ENCODE measurements around the gene PLET1.
A peak's percentile ranks its signal among the peaks of the same experiment; 100 is the strongest.

Gene PLET1, protein sequence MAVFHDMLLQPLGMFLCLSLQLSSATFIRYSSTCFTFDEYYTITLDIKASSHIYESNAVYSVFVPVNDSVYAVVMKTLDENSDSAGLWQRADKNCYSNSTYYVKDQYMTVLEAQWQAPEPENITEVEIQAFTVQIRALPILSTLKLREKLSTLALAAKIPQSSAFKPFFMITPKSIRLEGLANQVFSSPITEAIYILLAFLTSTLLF
- 0 to 0.08 (median 0) reads per million in 18 experiments for total RNA-seq

DNA sequence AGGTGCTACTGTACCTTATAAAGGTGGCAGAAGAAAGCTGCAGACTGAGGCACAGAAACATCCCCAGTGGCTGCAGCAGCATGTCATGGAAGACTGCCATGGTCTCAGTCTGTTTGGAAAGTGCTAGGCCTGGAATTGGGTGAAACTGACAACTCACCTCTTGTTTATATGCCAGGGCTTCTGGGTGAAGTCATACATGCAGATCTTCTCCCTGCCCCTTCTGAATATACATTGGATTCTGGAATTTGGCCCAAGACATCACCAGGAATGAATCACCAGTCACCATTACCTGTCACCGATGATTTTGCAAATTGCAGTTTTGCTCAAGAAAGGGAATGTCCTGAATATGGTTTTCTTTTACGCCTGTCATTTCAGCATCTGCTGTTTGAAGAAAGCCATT is at the start of gene PLET1:
Gene PLET1, minus strand, starts transcription at position 371 of the 400 bp plus-strand sequence. Its CDS starts 271 bp downstream, at position 100.
- no peak for DNase-seq

DNA sequence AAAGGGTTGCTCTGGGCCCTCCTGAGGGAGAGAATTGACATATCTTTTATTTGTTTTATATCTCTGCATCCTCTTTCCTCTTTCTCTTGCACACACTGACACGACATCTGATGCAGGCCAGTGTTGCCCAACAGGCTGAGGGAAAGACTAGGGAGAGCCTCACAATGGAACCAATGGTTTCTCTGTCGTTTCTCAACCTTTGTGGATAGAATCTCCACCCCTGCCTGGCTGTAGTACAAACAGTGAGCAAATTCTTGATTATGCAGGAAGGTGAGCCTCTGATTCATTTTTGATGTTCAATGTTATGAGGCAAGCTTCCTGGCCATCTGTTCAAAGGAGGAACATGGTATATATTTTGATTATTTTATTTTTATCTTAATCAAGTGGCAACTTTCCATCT is 49.8 kb upstream of the PLET1 start:
- peak; percentile 59 to 65 for DNase-seq

DNA sequence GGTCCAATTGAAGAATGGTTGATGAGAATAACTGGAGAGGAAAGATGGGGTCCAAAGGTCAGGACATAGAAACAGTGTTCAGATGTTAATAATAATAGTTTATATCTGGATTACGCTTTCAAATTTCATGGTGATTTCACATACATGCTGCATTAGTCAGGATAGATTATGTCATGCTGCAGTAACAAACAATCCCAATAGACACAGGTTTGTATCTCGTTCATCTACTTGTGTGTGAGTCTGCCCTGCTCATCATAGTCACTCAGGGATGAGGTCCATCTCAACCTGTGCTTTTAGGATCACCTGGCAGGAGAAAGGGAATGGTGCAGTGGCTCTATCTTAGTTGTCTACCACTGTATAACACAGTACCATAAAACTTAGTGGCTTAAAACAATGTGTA is 48.0 kb upstream of the PLET1 start:
- DNase-seq, result no peak

DNA sequence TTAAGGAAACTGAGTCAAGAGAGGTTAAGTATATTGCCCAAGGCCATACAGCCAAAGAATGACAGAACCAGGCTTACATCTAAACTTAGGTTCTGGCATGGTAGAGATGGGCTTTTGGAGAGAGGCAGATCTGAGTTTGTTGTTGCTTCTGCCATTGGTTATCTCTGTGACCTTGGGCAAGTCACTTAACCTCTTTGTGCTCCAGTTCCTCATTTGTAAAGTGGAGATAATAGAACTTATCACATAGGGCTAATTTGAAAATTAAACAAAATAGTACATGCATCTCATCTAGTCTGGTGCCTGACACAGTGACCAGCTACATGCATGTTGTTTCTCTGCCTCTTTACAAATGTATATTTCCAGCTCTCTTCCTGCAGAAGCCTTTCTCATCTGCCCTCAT is 47.0 kb upstream of the PLET1 start:
- DNase-seq, result no peak

DNA sequence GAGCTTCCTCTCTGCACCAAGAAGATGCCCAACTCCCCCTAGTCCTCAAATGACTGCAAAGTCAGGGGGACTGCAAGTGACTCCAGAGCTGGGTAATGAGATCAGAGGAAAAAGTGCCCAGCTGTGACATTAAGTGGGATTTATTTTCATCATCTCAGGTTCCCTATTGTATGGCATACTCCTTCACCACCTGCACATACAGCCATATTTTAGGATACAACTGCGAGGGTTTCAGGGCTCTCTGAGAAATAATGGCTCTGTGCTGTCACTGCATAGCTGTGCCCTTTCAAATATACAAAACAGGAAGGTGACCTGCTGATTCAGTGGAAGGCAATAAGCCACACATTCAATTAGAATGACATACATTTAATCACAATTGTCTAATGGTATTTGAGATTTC is 45.6 kb upstream of the PLET1 start:
- no peak for DNase-seq

DNA sequence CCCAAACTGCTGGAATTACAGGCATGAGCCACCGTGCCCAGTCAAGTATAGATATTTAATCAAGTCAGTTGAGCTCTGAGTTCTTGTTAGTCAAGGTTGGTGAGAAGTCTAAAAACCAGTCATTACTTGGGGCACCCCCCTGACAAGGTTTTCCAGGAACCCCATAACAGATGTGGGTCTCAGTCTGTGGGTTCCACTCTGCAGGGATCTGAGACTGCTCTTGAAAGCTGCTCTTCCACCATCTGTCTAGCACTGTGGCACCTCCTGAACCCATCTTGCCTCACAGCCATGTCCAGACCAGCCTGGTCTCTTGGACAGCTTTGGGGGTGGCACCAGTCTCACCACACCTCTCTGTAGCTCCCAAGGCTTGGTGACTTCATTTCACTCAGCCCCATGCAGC is 44.3 kb upstream of the PLET1 start:
- no peak for DNase-seq

DNA sequence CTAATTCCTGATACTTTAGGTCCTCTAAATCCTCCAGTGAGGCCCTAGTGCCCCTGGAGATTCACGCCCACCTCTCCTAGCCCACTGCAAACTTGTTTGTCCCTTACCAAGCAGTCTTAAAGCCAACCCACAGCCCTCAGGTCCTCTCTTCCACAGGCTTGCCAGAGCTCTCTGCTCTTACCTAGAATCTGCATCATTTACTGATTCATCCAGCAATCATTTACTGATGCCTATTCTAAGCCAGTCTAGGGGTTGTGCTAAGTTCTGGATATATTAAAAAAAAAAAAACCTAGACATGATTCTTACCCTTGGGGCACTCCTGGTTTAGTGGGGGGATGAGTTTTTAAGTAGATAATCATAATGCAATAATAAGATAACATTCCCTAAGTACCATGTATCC is 43.0 kb upstream of the PLET1 start:
- no peak for DNase-seq

DNA sequence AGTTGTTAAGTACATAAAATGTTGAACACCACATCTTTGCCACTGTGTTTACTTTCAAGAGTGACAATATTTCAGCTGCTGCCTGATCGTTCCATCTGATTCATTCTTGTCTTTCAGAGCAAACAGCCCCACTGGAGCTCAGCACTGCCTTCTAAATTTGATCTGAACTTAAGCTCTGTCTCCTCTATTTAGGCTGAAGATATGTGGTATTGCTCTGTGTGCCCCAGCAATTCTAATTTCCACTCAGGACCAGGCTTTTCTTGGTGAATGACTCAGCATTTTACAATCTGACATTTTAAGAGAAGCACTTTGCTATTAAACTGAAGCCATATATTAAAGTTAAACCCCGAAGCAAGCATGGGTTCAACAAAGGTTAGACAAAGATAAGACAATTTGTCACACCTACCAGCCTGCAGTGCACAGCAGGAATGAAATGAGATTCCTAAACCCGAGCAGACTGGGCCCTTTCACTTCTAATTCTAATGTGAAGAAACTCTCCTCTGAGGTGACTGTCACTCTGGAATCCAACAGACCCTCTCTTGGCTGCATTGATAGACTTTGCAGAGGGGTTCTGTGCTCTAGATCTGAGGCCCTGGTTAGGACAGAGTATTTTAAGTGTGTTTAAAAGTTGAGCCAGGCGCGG is 41.7 kb upstream of the PLET1 start:
- DNase-seq, result no peak

DNA sequence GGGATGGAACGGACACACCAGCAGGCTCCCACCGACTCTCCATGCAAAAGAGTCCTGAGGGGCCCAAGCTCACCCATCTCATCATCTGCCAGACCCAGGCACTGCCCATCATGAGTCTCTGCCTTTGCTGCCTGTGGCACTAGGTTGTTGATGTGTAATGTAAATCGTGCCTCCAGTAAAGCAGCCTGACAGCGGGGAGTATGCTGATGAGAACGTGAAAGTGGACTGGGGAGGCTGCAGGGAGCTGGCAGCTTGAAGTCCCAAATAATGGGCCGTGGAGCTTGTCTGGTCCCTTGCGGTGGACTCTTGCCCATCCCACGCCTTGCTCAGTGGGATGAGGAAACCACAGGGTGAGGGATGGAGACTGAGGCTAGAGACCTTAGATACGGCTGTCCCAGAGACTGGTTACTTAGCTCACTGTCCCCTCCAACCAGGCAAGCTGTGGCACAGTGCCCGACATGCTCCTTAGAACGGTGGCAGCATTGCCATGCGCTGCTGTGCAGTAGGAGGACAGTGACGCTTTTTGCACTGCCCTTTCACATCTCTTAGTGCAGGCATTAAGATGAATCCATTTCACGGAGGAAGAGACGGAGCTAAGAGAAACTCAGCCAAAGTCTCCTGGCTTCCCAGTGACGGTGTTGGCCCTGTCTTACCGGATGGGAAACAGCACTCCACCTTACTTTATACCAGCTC is 39.6 kb upstream of the PLET1 start:
- DNase-seq, result no peak

DNA sequence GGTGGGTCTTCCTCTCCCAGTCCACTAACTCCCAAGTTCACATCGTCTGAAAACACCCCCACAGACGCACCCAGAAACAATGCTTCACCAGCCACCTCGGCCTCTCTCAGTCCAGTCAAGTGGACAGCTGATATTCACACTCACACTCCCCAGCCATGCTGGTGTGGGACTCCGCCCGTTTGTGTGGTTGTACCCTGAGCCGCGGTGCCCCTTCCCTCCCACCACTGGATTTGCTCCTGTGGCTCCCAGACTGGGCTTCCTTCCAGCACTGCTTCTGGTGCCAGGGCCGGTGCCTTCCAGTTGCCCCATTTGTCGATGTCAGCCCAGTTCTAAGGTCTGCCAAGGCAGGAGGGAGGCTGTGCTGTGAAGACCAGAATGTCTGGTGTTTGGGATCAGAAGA is 37.9 kb upstream of the PLET1 start:
- DNase-seq, result no peak

DNA sequence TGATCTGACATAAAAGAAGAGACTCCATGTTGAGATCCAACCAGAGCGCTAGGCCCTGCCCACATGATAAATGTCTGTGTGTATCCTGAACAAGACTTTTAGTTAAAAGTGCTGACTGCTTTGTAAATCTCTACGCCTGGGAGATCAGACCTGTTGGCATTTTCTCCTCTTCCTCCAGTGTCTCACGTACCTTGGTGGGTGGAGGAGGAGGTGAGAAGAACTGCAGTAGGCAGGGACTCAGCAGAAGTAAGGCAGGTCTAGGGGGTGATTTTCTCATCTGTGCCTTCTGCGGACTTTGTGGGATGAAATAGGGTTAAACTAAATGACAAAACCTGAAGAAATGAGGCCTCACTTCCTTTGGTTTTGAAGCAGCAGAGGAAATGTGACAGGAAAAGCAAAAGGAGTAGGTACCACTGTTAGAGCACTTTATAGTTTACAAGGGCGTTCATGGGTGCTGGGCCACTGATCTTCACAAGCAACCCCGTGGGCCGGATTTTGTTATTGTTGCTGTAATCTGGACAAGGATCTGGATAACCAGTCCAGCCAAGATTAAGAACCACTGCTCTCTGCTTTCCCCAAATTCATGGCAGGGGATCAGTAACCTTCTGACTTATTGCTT is 36.7 kb upstream of the PLET1 start:
- DNase-seq, result no peak

DNA sequence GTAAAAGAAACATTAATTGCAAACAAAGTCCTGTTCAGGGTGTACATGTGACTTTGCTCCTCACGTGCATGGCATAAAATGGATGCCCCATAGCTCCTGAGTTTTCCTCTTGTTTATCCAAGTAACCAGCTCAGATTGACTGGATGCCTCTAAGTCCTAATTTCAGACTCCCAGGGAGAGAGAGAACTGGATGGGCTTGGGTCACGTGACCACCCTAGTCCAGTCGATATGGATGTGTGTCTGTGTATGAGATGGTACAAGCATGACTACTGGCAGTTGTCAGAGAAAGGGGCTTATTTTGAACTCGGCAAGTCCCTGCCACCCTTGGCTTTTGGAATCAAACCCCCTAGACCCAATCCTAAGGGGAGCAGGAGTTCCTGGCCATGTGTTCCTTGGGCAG is 35.4 kb upstream of the PLET1 start:
- DNase-seq, result no peak

DNA sequence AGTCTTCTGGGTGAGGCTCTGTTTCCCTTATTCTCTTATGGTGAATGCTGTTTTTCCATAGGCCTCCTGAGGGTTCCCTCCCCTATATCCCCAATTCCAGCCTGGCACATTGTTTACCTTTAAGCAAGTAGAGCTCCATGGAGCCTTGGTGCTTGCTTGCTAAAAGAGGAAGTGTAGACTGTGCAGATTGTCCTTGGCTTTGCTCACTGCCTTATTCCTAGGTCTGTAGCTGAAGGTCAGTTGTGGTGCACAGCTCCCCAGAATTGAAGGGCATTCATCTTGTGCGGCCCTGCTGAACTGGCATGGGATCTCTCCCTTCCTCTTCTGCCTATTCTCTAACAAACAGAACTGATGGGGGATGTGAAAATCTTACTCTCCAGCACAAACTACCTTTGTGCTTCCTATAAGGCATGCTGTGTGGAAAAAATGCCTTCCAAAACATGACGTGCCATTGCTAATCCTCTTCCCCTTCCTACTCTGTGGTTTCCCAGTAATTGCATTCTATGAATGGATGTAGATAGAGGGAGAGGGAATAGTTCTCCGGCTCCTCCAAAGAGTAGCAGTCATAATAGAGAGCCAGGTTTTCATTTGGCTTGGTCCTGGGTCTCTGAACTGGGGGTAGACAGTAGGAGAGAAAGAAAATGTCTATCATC is 34.2 kb upstream of the PLET1 start:
- peak in 1 of 2 donors; percentile 34 for DNase-seq

DNA sequence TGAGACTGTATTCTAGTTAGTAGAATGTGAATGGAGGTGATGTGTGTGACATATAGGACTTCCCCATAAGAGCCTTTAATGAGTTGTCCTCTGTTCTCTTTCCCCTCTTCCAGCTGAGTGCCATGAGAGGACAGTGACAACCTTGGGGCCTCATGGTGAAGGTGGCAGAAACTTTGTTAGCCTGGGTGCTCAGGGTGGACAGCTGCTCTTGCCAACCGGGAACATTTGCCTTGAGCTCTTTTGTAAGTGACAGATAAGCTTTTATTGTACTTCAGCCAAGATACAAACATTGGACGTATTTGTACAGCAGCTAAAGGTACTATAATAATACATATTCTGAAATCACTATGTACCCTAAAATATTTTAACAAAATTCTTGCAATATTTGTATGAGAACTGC is 33.0 kb upstream of the PLET1 start:
- DNase-seq, result no peak

DNA sequence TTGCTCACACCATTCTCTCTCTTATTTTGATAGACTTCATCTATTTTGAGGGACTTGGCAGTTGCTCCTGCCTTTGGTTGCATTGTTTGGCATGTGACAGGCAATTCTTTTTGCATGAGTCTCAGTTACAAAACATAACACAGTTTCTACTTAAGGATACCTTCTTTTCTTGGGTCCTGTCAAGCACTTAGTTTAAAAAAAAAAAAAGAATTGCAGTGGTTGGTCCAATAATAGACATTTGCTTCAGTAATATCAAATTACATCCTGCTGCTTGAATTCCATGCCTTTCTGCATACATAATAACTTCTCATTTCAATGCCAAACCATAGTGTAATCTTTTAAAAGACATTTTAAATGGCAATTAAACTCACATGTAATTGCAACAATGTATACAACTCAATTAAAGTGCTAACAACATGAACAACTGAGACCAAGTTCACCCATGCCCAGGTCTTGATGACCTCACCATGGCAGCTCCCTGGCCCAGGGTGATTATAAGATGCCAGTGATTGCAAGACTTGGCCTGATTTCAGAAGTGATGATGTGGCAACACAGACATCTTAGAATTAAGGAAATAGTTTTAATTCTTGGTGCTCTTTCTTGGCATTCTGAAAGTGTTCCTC is 32.2 kb upstream of the PLET1 start:
- DNase-seq, result peak; percentile 54 to 75

DNA sequence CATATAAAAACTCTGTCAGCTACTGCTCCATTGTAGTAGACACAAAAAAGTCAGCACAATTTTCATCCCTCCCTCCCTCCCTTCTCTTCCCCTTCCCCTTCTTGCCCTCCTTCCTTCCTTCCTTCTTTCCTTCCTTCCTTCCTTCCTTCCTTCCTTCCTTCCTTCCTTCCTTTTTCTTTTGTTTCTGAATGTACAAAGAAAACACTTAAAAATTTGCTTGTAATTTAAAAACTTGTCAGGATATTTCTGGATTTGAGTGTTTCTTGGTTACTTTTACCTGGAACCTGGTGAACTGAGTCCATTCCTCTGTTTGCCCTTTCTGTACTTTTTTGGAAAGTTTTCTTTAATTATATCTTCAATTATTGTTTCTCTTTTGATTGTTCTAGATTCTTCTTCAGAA is 31.5 kb upstream of the PLET1 start:
- DNase-seq, result no peak

DNA sequence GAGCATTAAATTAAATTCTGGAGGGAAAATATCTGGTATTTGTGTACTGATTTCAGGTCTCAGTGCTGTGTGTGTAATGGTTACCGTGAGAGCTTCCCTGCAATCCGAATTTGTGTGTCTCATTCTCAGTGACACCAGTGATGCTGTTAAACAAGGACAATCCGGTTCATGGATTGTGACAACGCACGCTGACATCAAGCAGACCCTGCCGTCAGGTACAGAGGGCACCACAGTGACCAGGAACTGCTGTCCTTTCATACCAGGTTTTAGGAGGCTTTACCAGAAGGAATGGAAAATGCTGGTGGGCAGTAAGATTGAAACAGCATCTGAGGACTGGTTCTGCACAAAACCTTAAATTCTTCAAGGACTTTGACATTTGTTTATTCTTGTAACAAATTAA is 30.5 kb upstream of the PLET1 start:
- DNase-seq, result no peak

DNA sequence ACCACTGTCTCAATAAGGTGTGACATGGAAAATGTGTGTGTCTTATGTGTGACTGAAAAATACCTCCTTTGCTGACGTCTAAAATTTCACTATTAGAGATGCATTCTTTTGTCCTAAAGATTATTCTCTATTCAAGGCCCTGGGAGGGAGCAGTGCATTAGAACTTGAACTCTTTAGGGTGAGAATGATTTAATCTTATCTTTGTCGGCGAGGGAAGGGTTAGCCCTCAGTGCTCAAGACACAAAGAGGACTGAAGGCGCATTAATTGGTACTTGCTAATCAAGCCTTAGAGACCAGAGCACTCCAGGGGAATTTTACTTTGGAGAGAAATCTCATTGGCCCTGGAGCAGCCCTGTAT is 29.8 kb upstream of the PLET1 start:
- DNase-seq, result no peak

DNA sequence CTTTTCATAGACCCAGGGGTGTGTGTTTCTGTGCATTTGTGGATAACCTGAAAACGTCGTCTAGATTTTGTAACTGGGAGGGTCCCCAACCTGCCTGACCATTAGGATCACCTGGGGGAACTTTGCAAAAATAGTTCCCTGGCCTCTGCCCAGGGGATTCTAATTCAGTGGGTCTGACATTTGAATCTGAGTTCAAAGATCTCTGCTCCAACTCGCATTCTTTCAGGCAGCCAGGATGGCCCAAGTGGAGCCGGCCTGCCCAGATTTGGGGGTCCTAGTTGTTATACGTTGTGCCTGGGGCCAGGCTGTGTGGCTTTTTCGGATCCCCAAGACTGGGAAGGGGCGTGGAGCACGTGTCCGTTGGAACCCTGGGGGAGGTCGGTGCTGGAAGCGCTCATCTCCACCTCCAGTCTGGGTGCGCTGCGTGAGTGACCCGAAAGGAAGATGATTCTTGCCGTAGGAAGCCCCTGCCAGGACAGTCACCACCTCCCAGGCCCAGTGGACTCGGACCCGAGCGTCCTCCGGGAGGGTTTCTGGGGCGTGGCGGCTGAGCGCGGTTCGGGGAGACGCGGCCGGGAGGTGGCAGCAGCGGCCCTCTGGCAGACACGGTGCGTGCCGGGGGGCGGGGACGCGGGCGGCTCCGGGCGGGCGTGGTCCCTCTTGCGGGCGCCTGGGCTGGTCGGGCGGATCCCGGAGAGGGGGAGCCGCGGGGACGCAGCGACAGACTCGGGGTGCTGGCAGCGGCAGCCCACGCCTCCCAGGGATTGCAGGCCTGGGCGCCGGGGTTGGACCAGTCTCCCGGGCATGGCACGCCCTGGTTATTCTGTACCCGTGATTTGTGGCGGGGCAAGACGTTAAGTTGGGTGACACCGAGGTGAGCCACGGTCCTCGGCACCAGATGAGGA is 29.2 kb upstream of the PLET1 start:
- DNase-seq, result peak; percentile 71 to 75

DNA sequence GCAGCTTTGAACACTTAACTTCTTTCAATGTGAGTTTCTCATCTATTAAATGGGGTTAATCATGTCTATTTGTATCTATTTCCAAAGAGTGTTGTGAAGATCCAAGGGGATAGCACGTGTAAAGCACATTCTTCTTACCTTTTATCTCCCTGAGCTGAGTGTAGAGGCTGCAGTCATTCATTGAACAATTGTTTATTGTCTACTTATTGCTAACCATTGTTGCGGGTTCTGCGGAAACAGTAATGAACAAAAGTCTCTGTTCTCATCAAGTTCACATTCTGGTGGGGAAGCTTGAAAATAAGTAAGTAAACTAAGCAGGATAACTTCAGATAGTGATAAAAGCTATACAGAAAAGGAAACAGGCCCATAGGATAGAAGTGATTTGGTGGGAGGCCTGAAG is 27.4 kb upstream of the PLET1 start:
- no peak for DNase-seq

DNA sequence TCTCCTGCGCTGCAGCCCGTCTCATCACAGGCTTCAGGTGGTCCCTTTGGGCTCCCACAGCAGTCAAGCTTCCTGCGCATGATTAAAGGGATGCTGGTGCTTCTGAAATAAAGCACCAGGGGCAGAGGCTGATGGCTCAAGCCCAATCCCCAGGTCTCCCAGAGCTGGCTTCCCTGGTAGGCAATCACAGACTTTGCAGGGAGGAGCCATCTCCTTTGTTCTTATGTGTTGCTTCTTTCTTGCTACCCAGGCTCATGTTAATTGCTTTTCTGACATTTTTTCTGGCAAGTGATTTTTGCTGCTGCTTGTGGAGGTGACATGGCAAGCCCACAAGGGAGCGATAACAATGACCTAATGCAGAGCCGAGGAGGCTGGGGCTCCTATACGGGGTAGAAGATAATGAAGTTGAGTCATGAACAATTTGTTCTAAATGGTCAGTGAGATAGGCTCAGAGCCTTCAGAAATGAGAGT is 25.2 kb upstream of the PLET1 start:
- DNase-seq, result no peak

DNA sequence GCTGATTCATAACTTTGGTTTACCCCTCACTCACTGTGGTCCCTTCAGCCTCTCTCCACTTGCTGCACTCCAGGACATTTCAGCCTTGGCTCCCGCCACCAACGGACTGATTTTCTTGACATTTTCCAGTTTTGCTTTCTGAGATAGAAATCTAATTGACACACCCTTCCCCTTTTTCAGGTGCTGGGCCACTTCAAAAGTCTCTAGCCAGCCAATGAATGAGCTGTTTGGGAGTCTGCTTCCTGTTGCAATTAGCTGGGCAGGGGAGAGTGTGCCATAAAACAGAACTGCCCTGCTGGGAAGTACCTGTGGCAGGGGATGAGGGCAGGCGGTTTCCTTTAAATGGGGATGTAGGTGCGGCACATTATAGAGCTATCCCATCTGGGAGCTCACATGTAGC is 21.1 kb upstream of the PLET1 start:
- no peak for DNase-seq

All from inflammatory macrophage (primary cell).